HCT116 (cell line): ENCODE measurements around the gene ZNF79.

ENCODE experiments used
- ATF3 ChIP-seq: IDR thresholded peaks from 2 replicates; pipeline ENCODE4 v1.6.1; 2012
- CEBPB ChIP-seq: IDR thresholded peaks from 2 replicates; pipeline ENCODE4 v1.6.1; 2012; ENCODE audit warnings: low read depth
- CTCF ChIP-seq, 3 experiments: fragments of 200-600 bp in 1 of 3; sonication (generic) in 1 of 3; IDR thresholded peaks in 2 of 3; conservative IDR thresholded peaks in 1 of 3; 2 replicates each; pipeline ENCODE4 v1.5.1; 2012 to 2017; ENCODE audit warnings: low read depth in 2 of 3, low read length in 2 of 3, antibody characterized with exemption in 1 of 3, borderline replicate concordance in 1 of 3, control low read depth in 1 of 3, mild to moderate bottlenecking in 1 of 3, mixed read lengths in 1 of 3, mixed run types in 1 of 3, moderate library complexity in 1 of 3; ENCODE audit not compliant: insufficient read depth in 1 of 3
- ELF1 ChIP-seq: IDR thresholded peaks from 2 replicates; pipeline ENCODE4 v1.6.1; 2012; ENCODE audit warnings: low read depth, borderline replicate concordance
- EZH2 ChIP-seq: fragments of 200-600 bp; sonication (generic); IDR thresholded peaks from 2 replicates; pipeline ENCODE4 v1.6.1; 2017; ENCODE audit warnings: antibody characterized with exemption, mixed run types
- JUND ChIP-seq: IDR thresholded peaks from 2 replicates; pipeline ENCODE4 v1.6.1; 2012
- MAX ChIP-seq: IDR thresholded peaks from 2 replicates; pipeline ENCODE4 v1.6.1; 2012
- POLR2A ChIP-seq: IDR thresholded peaks from 2 replicates; pipeline ENCODE4 v1.7.0; 2011; ENCODE audit warnings: borderline replicate concordance; ENCODE audit not compliant: insufficient read depth, insufficient read length; ENCODE audit errors: extremely low read depth
- POLR2AphosphoS5 ChIP-seq: IDR thresholded peaks from 2 replicates; pipeline ENCODE4 v1.6.1; 2011; ENCODE audit warnings: mild to moderate bottlenecking, low read depth, low read length, moderate library complexity
- REST ChIP-seq: IDR thresholded peaks from 2 replicates; pipeline ENCODE4 v1.6.1; 2012; ENCODE audit warnings: low read depth
- SP1 ChIP-seq: IDR thresholded peaks from 2 replicates; pipeline ENCODE4 v1.6.1; 2012; ENCODE audit warnings: low read depth
- TCF7L2 ChIP-seq: IDR thresholded peaks from 2 replicates; pipeline ENCODE4 v1.7.0; 2011; ENCODE audit warnings: borderline replicate concordance, inconsistent platforms; ENCODE audit not compliant: insufficient read depth, insufficient read length; ENCODE audit errors: extremely low read depth
- ZFX ChIP-seq: fragments of 450-650 bp; IDR thresholded peaks from 2 replicates; pipeline ENCODE4 v1.6.1; 2017
- TF ChIP-seq, protein P1 (sequence below): IDR thresholded peaks from 2 replicates; pipeline ENCODE4 v1.6.1; 2011; ENCODE audit warnings: mild to moderate bottlenecking, low read length, moderate library complexity; ENCODE audit not compliant: insufficient replicate concordance; ENCODE audit errors: extremely low read depth

DNA sequence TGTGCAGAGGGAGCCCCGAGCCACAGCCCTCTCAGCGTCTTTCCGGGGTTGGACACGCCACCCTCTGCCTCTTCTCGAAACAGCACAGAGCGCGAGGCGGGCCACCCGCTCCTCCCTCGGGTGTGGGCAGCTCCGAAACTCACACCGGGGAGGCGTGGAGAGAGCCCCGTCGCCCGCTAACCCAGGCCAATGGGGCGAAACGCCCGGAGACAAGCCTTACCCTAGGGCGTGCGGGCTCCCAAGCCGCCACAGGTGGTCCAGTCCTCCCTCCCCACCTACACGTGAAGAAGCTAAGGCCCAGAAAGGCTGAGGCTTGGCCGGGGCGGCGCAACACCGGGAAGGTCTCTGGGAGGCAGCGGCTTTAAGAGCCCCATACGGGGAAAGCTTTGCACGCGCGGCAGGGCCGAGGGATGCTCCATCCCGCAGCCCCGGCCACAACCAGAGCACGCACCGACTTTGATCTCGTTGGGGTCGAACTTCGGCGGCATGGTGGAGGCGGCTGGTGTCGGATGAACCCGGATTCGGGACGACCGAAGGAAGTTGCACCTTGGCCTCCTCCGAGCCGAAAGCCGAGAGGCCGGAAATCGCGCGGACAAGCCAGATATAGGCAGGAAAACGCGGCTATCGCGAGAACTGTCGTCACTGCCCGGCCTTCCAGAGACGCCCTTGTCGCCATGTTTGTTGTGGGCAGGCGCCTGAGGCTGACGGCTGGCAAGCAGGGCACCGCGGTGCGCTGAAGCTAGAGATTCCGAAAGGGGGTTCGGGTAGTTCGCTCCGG, 26.8 kb downstream of the ZNF79 start, which contains the start of the genes LRSAM1 and RPL12:
- TF ChIP-seq CTCF (IDR thresholded peaks at IDR 0.05 in 2 of 3, conservative IDR thresholded peaks at IDR 0.05 in 1 of 3; ENCODE audit: borderline replicate concordance in 1 of 3, insufficient read depth in 1 of 3, low read depth in 2 of 3, low read length in 2 of 3): no peak
- no peak for TF ChIP-seq ELF1
- TF ChIP-seq SP1: no peak
- TF ChIP-seq POLR2AphosphoS5: peak; percentile 99
- no peak for TF ChIP-seq REST
- no peak for TF ChIP-seq EZH2
- no peak for TF ChIP-seq JUND
- peak; percentile 59; the same call in 1 of the 2 replicates for TF ChIP-seq ZFX
- peak; percentile 99 for TF ChIP-seq POLR2A
- TF ChIP-seq ATF3: no peak
- TF ChIP-seq CEBPB: no peak
- peak; percentile 64 for TF ChIP-seq TCF7L2
- TF ChIP-seq, protein P1, sequence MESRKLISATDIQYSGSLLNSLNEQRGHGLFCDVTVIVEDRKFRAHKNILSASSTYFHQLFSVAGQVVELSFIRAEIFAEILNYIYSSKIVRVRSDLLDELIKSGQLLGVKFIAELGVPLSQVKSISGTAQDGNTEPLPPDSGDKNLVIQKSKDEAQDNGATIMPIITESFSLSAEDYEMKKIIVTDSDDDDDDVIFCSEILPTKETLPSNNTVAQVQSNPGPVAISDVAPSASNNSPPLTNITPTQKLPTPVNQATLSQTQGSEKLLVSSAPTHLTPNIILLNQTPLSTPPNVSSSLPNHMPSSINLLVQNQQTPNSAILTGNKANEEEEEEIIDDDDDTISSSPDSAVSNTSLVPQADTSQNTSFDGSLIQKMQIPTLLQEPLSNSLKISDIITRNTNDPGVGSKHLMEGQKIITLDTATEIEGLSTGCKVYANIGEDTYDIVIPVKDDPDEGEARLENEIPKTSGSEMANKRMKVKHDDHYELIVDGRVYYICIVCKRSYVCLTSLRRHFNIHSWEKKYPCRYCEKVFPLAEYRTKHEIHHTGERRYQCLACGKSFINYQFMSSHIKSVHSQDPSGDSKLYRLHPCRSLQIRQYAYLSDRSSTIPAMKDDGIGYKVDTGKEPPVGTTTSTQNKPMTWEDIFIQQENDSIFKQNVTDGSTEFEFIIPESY: peak; percentile 100
- TF ChIP-seq MAX: no peak
